Right lobe of liver (tissue), 6 donors: Measurements from ENCODE around the gene COL5A1. TPM values are rescaled to one million over a fixed set of nuclear protein-coding genes. Genes with fewer than 3 reads are reported as not detected.

Experiments used
- ATAC-seq, 4 donors: fragments of 200-7000 bp; cut with Tn5 transposase; one replicate each; pipeline ENCODE4 v1.9.1; 2020; ENCODE audit warnings: mild to moderate bottlenecking in 4 of 4, moderate library complexity in 4 of 4
- DNase-seq, 3 donors: peaks; one replicate each; pipeline ENCODE4 v3.0.0-alpha.2; 2020
- H3K27ac ChIP-seq, 3 donors: fragments of 200-600 bp; one replicate each; pipeline ENCODE4 v1.8.0; 2022
- H3K27me3 ChIP-seq, 2 donors: fragments of 200-600 bp; one replicate each; pipeline ENCODE4 v1.8.0; 2022
- H3K36me3 ChIP-seq, 4 donors: fragments of 200-600 bp; sonication (generic) in 1 of 4; one replicate each; pipeline versions ENCODE4 v1.5.1 to v1.8.0; 2017 to 2022; ENCODE audit warnings: control low read depth in 1 of 4
- H3K4me1 ChIP-seq, 4 donors: fragments of 200-600 bp; sonication (generic) in 1 of 4; one replicate each; pipeline versions ENCODE4 v1.5.1 to v1.8.0; 2017 to 2022; ENCODE audit warnings: control low read depth in 1 of 4
- H3K4me3 ChIP-seq, 3 donors: fragments of 200-600 bp; one replicate each; pipeline ENCODE4 v1.8.0; 2022
- H3K9me3 ChIP-seq, 4 donors: fragments of 200-600 bp; sonication (generic) in 1 of 4; one replicate each; pipeline versions ENCODE4 v1.5.1 to v1.8.0; 2017 to 2022; ENCODE audit warnings: control low read depth in 1 of 4
- POLR2A ChIP-seq: fragments of 450-650 bp; IDR thresholded peaks from one replicate; pipeline ENCODE4 v1.6.1; 2017; ENCODE audit warnings: antibody characterized with exemption, mild to moderate bottlenecking
- WGBS: methylation state at CpG from one replicate; pipeline ENCODE4 v1.1.6; 2018; ENCODE audit warnings: low coverage, low lambda C conversion rate; ENCODE audit not compliant: insufficient coverage; ENCODE audit errors: missing lambda C conversion rate; 5-methylcytosine and 5-hydroxymethylcytosine counted together
- intact Hi-C, 2 donors: fragments of 100-400 bp; cut with DNase I; formaldehyde crosslinking; loops; one replicate each; pipeline versions ENCODE4 v1.11.2 to v1.14.1; 2022
- total RNA-seq, 6 experiments: library from RNA; depleted of rRNA in 2 of 6; stranded (reverse); fragments of >200 nt in 2 of 6; fragmentation: NEBNext Ultra II Directional in 3 of 6; extraction: Animal tissue kit (Norgen Biotek cat#: 25700) in 3 of 6; gene quantifications; one replicate each; pipeline versions ENCODE4 v1.1.0 to v1.2.4, GENCODE V29; 2016 to 2023
- TF ChIP-seq, protein P1 (sequence below), 4 donors: fragments of 200-600 bp in 3 of 4; fragments of 450-650 bp in 1 of 4; IDR thresholded peaks; one replicate each; pipeline versions ENCODE4 v1.5.1 to v1.8.0; 2016 to 2022; ENCODE audit warnings: antibody characterized with exemption in 4 of 4, mild to moderate bottlenecking in 2 of 4
- donor health status: DM: no; HTN: yes; CAD: no.
- donor health status: DM: no; HTN: no; CAD: no.
- donor health status: DM: no; HTN: no; CAD: no.
- donor health status: DM: no; HTN: yes; CAD: no.
- donor health status: DM: no; HTN: yes; CAD: no.

Gene COL5A1
- total RNA-seq, 6 experiments from 2014 or later = 1.5 to 17.0 (median 7.7) TPM

DNA sequence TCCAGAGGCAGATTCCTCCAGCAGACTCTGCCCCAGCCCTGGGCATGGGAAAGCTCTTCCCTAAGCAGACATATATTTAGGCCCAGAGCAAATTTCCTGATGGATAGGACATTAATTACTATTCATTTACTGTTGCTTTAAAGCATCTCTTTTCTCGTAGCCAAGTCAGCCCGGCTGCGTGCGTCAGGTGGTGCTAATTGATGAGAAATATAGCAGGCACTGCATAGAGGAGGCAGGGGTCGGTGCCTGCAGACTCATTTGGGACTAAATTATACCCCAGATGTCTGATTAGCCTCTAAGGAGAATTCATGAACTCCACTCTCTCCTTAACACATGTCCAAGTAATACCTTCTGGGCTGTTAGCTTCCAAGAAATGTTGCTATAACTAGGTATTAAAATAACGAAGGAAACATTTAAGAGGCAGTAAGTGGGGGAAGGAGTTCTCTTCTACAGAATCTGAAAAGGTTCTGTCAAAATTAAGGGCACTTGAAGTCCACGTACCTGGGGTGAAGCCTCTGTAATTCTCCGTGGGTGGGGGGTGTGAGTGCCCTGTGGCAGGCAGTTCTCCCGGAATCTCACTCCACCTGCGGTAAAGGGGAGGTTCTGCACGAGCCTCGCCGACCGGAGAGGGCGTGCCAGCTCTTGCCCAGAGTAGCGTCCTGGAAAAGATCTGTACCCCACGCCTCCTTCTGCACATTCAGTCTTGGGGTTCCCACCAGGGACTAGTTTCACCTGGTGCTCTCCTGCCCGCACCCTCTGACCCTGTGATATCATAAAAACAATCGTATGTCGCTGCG lies 123.1 kb downstream of the COL5A1 start:
- DNase-seq = no peak
- no peak for ATAC-seq
- intact Hi-C loops = no loop called here
- Histone ChIP-seq H3K9me3 (no peaks in the 10 kb centered on the region), H3K4me1 (no peaks in the 10 kb centered on the region), H3K27ac (no peak overlapping the region), H3K36me3 (no peaks in the 10 kb centered on the region), H3K4me3 (no peak overlapping the region), H3K27me3 (no peaks in the 10 kb centered on the region)
- no peak for TF ChIP-seq POLR2A
- TF ChIP-seq, protein P1, sequence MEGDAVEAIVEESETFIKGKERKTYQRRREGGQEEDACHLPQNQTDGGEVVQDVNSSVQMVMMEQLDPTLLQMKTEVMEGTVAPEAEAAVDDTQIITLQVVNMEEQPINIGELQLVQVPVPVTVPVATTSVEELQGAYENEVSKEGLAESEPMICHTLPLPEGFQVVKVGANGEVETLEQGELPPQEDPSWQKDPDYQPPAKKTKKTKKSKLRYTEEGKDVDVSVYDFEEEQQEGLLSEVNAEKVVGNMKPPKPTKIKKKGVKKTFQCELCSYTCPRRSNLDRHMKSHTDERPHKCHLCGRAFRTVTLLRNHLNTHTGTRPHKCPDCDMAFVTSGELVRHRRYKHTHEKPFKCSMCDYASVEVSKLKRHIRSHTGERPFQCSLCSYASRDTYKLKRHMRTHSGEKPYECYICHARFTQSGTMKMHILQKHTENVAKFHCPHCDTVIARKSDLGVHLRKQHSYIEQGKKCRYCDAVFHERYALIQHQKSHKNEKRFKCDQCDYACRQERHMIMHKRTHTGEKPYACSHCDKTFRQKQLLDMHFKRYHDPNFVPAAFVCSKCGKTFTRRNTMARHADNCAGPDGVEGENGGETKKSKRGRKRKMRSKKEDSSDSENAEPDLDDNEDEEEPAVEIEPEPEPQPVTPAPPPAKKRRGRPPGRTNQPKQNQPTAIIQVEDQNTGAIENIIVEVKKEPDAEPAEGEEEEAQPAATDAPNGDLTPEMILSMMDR (IDR thresholded peaks at IDR 0.05) = no peak
- 59% methylated on average over 11 of the region's 21 CpGs for WGBS

DNA sequence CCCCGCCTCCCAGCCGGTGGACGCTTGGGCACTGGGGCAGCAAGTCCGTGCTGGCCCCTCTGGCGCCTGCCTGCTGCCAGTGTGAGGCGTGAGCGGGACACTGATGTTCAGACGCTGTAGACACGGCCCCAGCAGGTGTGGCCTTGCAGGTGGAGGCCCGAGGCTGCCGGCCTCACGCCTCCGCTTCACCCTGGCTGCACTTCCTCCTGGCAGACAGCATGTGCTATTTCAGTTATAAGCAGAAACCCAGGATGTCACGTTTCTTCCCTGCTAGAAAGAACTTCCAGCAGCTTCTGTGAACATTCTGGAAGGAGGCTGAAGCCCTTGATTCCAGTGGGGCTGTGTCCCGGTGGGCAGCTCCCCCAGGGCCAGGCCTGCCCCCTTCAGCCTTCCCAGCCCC lies 124.2 kb downstream of the COL5A1 start:
- Histone ChIP-seq H3K36me3 (no peaks in the 10 kb centered on the region), H3K4me1 (no peaks in the 10 kb centered on the region), H3K27ac (no peak overlapping the region), H3K27me3 (no peaks in the 10 kb centered on the region), H3K9me3 (no peaks in the 10 kb centered on the region), H3K4me3 (no peak overlapping the region)
- DNase-seq (no peak), ATAC-seq (no peak)
- TF ChIP-seq, protein P1 (IDR thresholded peaks at IDR 0.05) = no peak
- no peak for TF ChIP-seq POLR2A
- intact Hi-C loops = no loop called here
- WGBS = no CpG with 5 or more reads among the region's 15 CpGs

DNA sequence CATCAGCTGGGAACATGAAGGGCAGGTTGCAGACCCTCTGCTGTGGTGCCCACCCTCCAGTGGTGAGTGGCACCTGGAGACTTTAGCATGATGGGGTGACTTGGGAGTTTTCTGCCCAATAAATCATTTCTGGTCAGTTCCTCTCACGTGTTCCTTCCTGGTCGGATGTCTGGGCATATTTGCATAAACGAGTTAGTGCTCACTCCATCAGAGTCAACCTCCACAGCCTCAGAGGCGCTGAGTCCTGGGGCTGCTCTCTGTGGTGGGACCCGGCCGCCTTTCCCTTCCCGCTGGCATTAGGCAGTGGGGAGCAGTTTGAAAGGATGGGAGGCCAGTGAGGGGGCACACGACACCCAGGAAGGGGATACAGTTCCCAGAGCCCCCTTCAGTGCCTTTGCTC lies 125.0 kb downstream of the COL5A1 start:
- no peak overlapping the region for H3K27ac ChIP-seq
- WGBS = no CpG with 5 or more reads among the region's 8 CpGs
- no peak overlapping the region for H3K4me3 ChIP-seq
- no peaks in the 10 kb centered on the region for H3K9me3 ChIP-seq
- no peaks in the 10 kb centered on the region for H3K4me1 ChIP-seq
- intact Hi-C loops = no loop called here
- no peaks in the 10 kb centered on the region for H3K27me3 ChIP-seq
- ATAC-seq = no peak
- H3K36me3 ChIP-seq = no peaks in the 10 kb centered on the region
- no peak for DNase-seq
- TF ChIP-seq POLR2A = no peak

DNA sequence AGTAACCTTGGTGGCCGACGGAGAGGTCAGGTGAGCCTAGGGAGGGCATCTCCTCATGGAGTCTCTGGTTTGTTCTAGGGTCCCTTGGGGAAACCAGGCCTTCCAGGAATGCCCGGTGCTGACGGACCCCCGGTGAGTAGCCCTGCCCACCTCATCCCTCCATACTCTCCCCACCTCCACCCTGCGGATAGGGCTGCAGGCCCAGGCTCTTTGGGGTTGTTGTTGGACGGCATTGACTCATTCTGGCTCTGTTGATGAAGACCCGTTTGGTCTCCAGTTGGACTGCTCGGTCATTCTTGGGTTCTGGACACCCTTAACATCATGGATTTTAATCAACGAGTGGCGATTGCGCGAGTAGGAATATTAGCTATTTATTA lies 126.7 kb downstream of the COL5A1 start:
- Histone ChIP-seq H3K9me3 (no peaks in the 10 kb centered on the region), H3K36me3 (no peaks in the 10 kb centered on the region), H3K27me3 (no peaks in the 10 kb centered on the region), H3K4me1 (no peaks in the 10 kb centered on the region), H3K27ac (no peak overlapping the region), H3K4me3 (no peak overlapping the region)
- no peak for ATAC-seq
- WGBS = 82% methylated on average over 3 of the region's 13 CpGs
- intact Hi-C loops = no loop called here
- DNase-seq = no peak
- no peak for TF ChIP-seq POLR2A
- TF ChIP-seq, protein P1 (IDR thresholded peaks at IDR 0.05) = no peak

DNA sequence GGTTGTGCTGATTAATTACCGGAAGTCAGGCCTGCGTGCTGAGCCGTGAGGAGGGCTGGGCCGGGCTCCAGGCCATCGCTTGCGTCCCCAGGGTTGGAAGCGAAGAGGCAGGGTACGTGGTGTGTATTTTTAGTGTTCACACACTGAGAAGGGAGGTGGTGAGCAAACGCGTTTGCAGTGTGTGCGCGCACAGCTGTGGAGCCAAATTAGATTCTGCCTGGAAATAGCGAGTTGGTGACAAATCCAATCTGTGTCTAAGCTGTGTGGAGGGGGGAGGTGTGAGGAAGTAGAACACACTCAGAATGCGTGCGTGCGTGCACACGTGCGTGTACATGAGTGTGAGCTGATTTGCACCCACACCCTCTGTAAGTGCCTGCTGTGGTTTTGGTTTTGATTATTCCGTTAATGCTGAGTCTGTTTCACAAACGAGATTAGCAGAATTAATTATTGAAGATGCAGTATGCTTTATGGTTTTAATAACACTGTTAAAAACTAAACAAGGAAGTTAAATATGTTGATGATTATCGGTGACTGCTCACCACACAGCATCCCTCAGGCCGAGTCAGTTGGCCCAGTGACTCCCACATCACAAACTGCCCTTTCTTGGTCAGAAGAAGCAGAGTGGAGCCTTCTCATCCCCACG lies 127.2 kb downstream of the COL5A1 start:
- Histone ChIP-seq H3K27me3 (no peaks in the 10 kb centered on the region), H3K4me1 (no peaks in the 10 kb centered on the region), H3K27ac (no peak overlapping the region), H3K36me3 (no peaks in the 10 kb centered on the region), H3K4me3 (no peak overlapping the region), H3K9me3 (no peaks in the 10 kb centered on the region)
- TF ChIP-seq, protein P1 (IDR thresholded peaks at IDR 0.05) = no peak
- no peak for TF ChIP-seq POLR2A
- intact Hi-C loops = no loop called here
- DNase-seq (no peak), ATAC-seq (peak in 1 of 4 donors; percentile 19)
- WGBS = 60% methylated on average over 20 of the region's 23 CpGs
